COR-L47 (cell line): ENCODE measurements around the gene STK4.

ENCODE experiments used
- DNase-seq: peaks from one replicate; lab custom pipeline; 2025; lab: John Stamatoyannopoulos, UW

The STK4 gene

GRCh38 chr20:45056473-45057173, 90.3 kb downstream of the STK4 start:
- no peak for DNase-seq

- no peak for DNase-seq
Measured at GRCh38 chr20:45058168-45058850, 92.0 kb downstream of the STK4 start.

- DNase-seq = no peak
Measured at GRCh38 chr20:45059022-45059728, 92.9 kb downstream of the STK4 start.

GRCh38 chr20:45060294-45060693, 94.0 kb downstream of the STK4 start:
- no peak for DNase-seq

- no peak for DNase-seq
Measured at GRCh38 chr20:45061244-45061643, 94.9 kb downstream of the STK4 start.

- DNase-seq = peak; percentile 7
Measured at GRCh38 chr20:45063107-45063506, 96.8 kb downstream of the STK4 start.

- no peak for DNase-seq
Measured at GRCh38 chr20:45064812-45065211, 98.5 kb downstream of the STK4 start.

GRCh38 chr20:45066372-45066771, 100.1 kb downstream of the STK4 start:
- no peak for DNase-seq

- DNase-seq = no peak
Measured at GRCh38 chr20:45067087-45067486, 100.8 kb downstream of the STK4 start.

GRCh38 chr20:45067558-45067957, 101.2 kb downstream of the STK4 start:
- DNase-seq = no peak

- no peak for DNase-seq
Measured at GRCh38 chr20:45069261-45069660, 102.9 kb downstream of the STK4 start.

GRCh38 chr20:45070932-45071632, 104.8 kb downstream of the STK4 start:
- no peak for DNase-seq

- DNase-seq = no peak
Measured at GRCh38 chr20:45072066-45072465, 105.8 kb downstream of the STK4 start.

- DNase-seq = no peak
Measured at GRCh38 chr20:45073221-45073620, 106.9 kb downstream of the STK4 start.

- no peak for DNase-seq
Measured at GRCh38 chr20:45077559-45077958, 111.2 kb downstream of the STK4 start.

- no peak for DNase-seq
Measured at GRCh38 chr20:45080867-45081624, 114.7 kb downstream of the STK4 start.

- no peak for DNase-seq
Measured at GRCh38 chr20:45082468-45082867, 116.2 kb downstream of the STK4 start.

- no peak for DNase-seq
Measured at GRCh38 chr20:45083127-45083526, 116.8 kb downstream of the STK4 start.

- DNase-seq = no peak
Measured at GRCh38 chr20:45085289-45085688, 119.0 kb downstream of the STK4 start.

- DNase-seq = no peak
Measured at GRCh38 chr20:45085867-45086266, 119.6 kb downstream of the STK4 start.

- no peak for DNase-seq
Measured at GRCh38 chr20:45087097-45087790, 120.9 kb downstream of the STK4 start.
